Measurements from ENCODE around the gene AP3D1.
"Not testable (repeated sequence)": the region's sequence is repeated elsewhere in the genome, so short reads cannot be mapped to it uniquely, and the experiment has no call there.

AP3D1 gene

GRCh38 chr19:2150794-2151338 lies 500 bp downstream of the AP3D1 start:
- DNase-seq (ENCODE audit: low spot score) = no peak

- peak; percentile 32 for DNase-seq (ENCODE audit: low spot score)
Measured at GRCh38 chr19:2149980-2150793, 1.2 kb downstream of the AP3D1 start.

GRCh38 chr19:2148482-2149135 lies 2.8 kb downstream of the AP3D1 start:
- no peak for DNase-seq (ENCODE audit: low spot score)

GRCh38 chr19:2145831-2146241 lies 5.5 kb downstream of the AP3D1 start:
- DNase-seq (ENCODE audit: low spot score) = no peak

- no peak for DNase-seq (ENCODE audit: low spot score)
Measured at GRCh38 chr19:2144190-2144589, 7.2 kb downstream of the AP3D1 start.

GRCh38 chr19:2142173-2142829 lies 9.1 kb downstream of the AP3D1 start:
- DNase-seq (ENCODE audit: low spot score) = no peak

- no peak for DNase-seq (ENCODE audit: low spot score)
Measured at GRCh38 chr19:2140138-2140569, 11.2 kb downstream of the AP3D1 start.

GRCh38 chr19:2139385-2140137 lies 11.8 kb downstream of the AP3D1 start:
- DNase-seq (ENCODE audit: low spot score) = no peak

GRCh38 chr19:2138061-2138728 lies 13.2 kb downstream of the AP3D1 start:
- no peak for DNase-seq (ENCODE audit: low spot score)

- no peak for DNase-seq (ENCODE audit: low spot score)
Measured at GRCh38 chr19:2136796-2137195, 14.6 kb downstream of the AP3D1 start.

GRCh38 chr19:2135474-2136402 lies 15.6 kb downstream of the AP3D1 start:
- DNase-seq (ENCODE audit: low spot score) = no peak

- no peak for DNase-seq (ENCODE audit: low spot score)
Measured at GRCh38 chr19:2132731-2133490, 18.5 kb downstream of the AP3D1 start.

- DNase-seq (ENCODE audit: low spot score) = no peak
Measured at GRCh38 chr19:2132191-2132590, 19.2 kb downstream of the AP3D1 start.

GRCh38 chr19:2131012-2131975 lies 20.1 kb downstream of the AP3D1 start:
- not testable (repeated sequence) for DNase-seq (ENCODE audit: low spot score)

- no peak for DNase-seq (ENCODE audit: low spot score)
Measured at GRCh38 chr19:2129892-2130770, 21.2 kb downstream of the AP3D1 start.

GRCh38 chr19:2129486-2129885 lies 21.9 kb downstream of the AP3D1 start:
- DNase-seq (ENCODE audit: low spot score) = no peak

- no peak for DNase-seq (ENCODE audit: low spot score)
Measured at GRCh38 chr19:2129022-2129421, 22.3 kb downstream of the AP3D1 start.

Data from LoVo (cell line).